K562 (cell line): ENCODE results near the gene ZNF799. TPM values are rescaled to one million over a fixed set of nuclear protein-coding genes. Genes with fewer than 3 reads are reported as not detected.

Source experiments
- CREM ChIP-seq: IDR thresholded peaks from 2 replicates; pipeline ENCODE4 v1.6.1; 2014; ENCODE audit warnings: antibody characterized with exemption, low read depth
- DDX20 ChIP-seq: fragments of 450-650 bp; IDR thresholded peaks from 2 replicates; pipeline ENCODE4 v1.6.1; 2016; ENCODE audit warnings: missing genetic modification characterization, low read depth, mild to moderate bottlenecking, missing compliant biosample characterization, moderate library complexity
- ERF ChIP-seq: fragments of 450-650 bp; formaldehyde crosslinking; IDR thresholded peaks from 2 replicates; pipeline ENCODE4 v1.4.0; 2020; ENCODE audit warnings: mild to moderate bottlenecking, mixed read lengths
- LEF1 ChIP-seq: fragments of 450-650 bp; IDR thresholded peaks from 2 replicates; pipeline ENCODE4 v1.6.1; 2016; ENCODE audit warnings: mild to moderate bottlenecking
- MYNN ChIP-seq, 2 experiments: sonication (generic); formaldehyde crosslinking in 1 of 2; IDR thresholded peaks; 2 replicates each; pipeline versions ENCODE4 v1.5.0 to v1.6.1; 2016 to 2020; ENCODE audit warnings: antibody characterized with exemption in 1 of 2, missing genetic modification reagents in 1 of 2
- NCOR1 ChIP-seq: fragments of 450-650 bp; IDR thresholded peaks from 2 replicates; pipeline ENCODE4 v1.6.1; 2016; ENCODE audit warnings: mild to moderate bottlenecking, moderate library complexity
- NKRF ChIP-seq: fragments of 450-650 bp; IDR thresholded peaks from 2 replicates; pipeline ENCODE4 v1.6.1; 2016; ENCODE audit warnings: borderline replicate concordance
- RAD21 ChIP-seq, 2 experiments: fragments of 250-450 bp in 1 of 2; fragments of 450-650 bp in 1 of 2; sonication (Bioruptor Pico) in 1 of 2; formaldehyde crosslinking in 1 of 2; IDR thresholded peaks in 1 of 2; conservative IDR thresholded peaks in 1 of 2; 2 replicates each; pipeline versions ENCODE4 v1.4.0 to v1.8.0; 2020 to 2022; ENCODE audit warnings: mild to moderate bottlenecking in 2 of 2, moderate library complexity in 1 of 2
- RERE ChIP-seq: sonication (generic); formaldehyde crosslinking; IDR thresholded peaks from 2 replicates; pipeline ENCODE4 v1.8.0; 2023; ENCODE audit warnings: missing genetic modification reagents, mild to moderate bottlenecking, borderline replicate concordance
- ZBTB33 ChIP-seq: sonication (generic); formaldehyde crosslinking; IDR thresholded peaks from 2 replicates; pipeline ENCODE4 v1.8.1; 2023; ENCODE audit warnings: mild to moderate bottlenecking, missing genetic modification reagents
- polyA plus RNA-seq, 8 experiments: library from polyadenylated mRNA; depleted of rRNA in 4 of 8; stranded (reverse) in 5 of 8; unstranded in 3 of 8; fragments of >200 nt; fragmentation: Nextera tagmentation in 2 of 8; fragmentation: Illumina TruSeq in 1 of 8; extraction: Ambion mirVana in 2 of 8; extraction: Trizol in 1 of 8; gene quantifications; 2 replicates each; pipeline versions ENCODE4 v1.2.1 to v1.2.3, GENCODE V29; 2011 to 2014; ENCODE audit warnings: inconsistent platforms in 1 of 8, missing spikeins in 1 of 8
- total RNA-seq, 7 experiments: library from RNA; depleted of rRNA in 6 of 7; stranded (reverse); fragments of >200 nt in 6 of 7; fragmentation: Illumina TruSeq in 2 of 7; extraction: Trizol in 2 of 7; gene quantifications; 2 replicates each; pipeline versions ENCODE4 v1.2.1 to v1.2.3, GENCODE V29; 2011 to 2021; ENCODE audit warnings: low replicate concordance in 1 of 7
- TF ChIP-seq, protein P1 (sequence below): fragments of 450-650 bp; IDR thresholded peaks from 2 replicates; pipeline ENCODE4 v1.6.1; 2016; ENCODE audit warnings: mild to moderate bottlenecking
- TF ChIP-seq, protein P2 (sequence below): sonication (generic); formaldehyde crosslinking; IDR thresholded peaks from 2 replicates; pipeline ENCODE4 v1.5.0; 2020; ENCODE audit warnings: missing genetic modification reagents

The ZNF799 gene
- total and polyA plus RNA-seq, 9 of the 15 experiments (the other 6 are each of a cell fraction or from before 2014, with no cell fraction given) = 0.63 to 5.5 (median 2.9) TPM

GRCh38 chr19:12400633-12401502 lies at the start of gene ZNF799 (continued):
- TF ChIP-seq, protein P1, sequence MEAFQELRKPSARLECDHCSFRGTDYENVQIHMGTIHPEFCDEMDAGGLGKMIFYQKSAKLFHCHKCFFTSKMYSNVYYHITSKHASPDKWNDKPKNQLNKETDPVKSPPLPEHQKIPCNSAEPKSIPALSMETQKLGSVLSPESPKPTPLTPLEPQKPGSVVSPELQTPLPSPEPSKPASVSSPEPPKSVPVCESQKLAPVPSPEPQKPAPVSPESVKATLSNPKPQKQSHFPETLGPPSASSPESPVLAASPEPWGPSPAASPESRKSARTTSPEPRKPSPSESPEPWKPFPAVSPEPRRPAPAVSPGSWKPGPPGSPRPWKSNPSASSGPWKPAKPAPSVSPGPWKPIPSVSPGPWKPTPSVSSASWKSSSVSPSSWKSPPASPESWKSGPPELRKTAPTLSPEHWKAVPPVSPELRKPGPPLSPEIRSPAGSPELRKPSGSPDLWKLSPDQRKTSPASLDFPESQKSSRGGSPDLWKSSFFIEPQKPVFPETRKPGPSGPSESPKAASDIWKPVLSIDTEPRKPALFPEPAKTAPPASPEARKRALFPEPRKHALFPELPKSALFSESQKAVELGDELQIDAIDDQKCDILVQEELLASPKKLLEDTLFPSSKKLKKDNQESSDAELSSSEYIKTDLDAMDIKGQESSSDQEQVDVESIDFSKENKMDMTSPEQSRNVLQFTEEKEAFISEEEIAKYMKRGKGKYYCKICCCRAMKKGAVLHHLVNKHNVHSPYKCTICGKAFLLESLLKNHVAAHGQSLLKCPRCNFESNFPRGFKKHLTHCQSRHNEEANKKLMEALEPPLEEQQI = no peak
- no peak for TF ChIP-seq LEF1
- peak; percentile 46; the same call in 1 of the 2 replicates for TF ChIP-seq ZBTB33
- TF ChIP-seq ERF = peak; percentile 40; the same call in 1 of the 2 replicates
- TF ChIP-seq RAD21 (CRISPR knock-in tag; conservative IDR thresholded peaks at IDR 0.05 in 1 of 2, IDR thresholded peaks at IDR 0.05 in 1 of 2) = 0 out of 4 replicates have a peak, but pooled peaks of 1 of the 2 experiments have one; percentile 17
- no peak for TF ChIP-seq NCOR1
- TF ChIP-seq DDX20 = no peak
- TF ChIP-seq RERE = 0 out of 2 replicates have a peak, but pooled peaks have one; percentile 49
- TF ChIP-seq, protein P2, sequence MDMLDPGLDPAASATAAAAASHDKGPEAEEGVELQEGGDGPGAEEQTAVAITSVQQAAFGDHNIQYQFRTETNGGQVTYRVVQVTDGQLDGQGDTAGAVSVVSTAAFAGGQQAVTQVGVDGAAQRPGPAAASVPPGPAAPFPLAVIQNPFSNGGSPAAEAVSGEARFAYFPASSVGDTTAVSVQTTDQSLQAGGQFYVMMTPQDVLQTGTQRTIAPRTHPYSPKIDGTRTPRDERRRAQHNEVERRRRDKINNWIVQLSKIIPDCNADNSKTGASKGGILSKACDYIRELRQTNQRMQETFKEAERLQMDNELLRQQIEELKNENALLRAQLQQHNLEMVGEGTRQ (CRISPR knock-in tag) = peak; percentile 70
- TF ChIP-seq MYNN (IDR thresholded peaks at IDR 0.05) = no peak
- TF ChIP-seq MYNN (CRISPR knock-in tag; IDR thresholded peaks at IDR 0.05) = no peak
- 0 out of 2 replicates have a peak, but pooled peaks have one; percentile 2 for TF ChIP-seq CREM
- 0 out of 2 replicates have a peak, but pooled peaks have one; percentile 39 for TF ChIP-seq NKRF
